C4-2B (cell line): ENCODE measurements around the gene DPCD.

ENCODE experiments used
- CTCF ChIP-seq: fragments of 450-650 bp; conservative IDR thresholded peaks from 2 replicates; pipeline ENCODE4 v1.5.1; 2017; ENCODE audit warnings: mild to moderate bottlenecking
- ZFX ChIP-seq: fragments of 450-650 bp; IDR thresholded peaks from 2 replicates; pipeline ENCODE4 v1.6.1; 2017

- TF ChIP-seq CTCF (no peak), ZFX (no peak)
Observed at GRCh38 chr10:101617824-101618568, 29.9 kb downstream of the DPCD start.
